KMS-11 (cell line): ENCODE results near the gene AFAP1L2.

Experiments
- H2AFZ ChIP-seq: fragments of 200-600 bp; sonication (generic); 2 replicates; pipeline ENCODE4 v1.6.1; 2016; ENCODE audit warnings: antibody characterized with exemption, mixed run types, low read depth
- H3K27ac ChIP-seq: fragments of 200-600 bp; sonication (generic); 2 replicates; pipeline ENCODE4 v1.6.1; 2016; ENCODE audit warnings: mild to moderate bottlenecking, mixed run types
- H3K27me3 ChIP-seq: fragments of 200-600 bp; sonication (generic); 2 replicates; pipeline ENCODE4 v1.6.1; 2017; ENCODE audit warnings: mild to moderate bottlenecking, low read depth, mixed run types, moderate library complexity; ENCODE audit not compliant: insufficient read depth
- H3K36me3 ChIP-seq: fragments of 200-600 bp; sonication (generic); 2 replicates; pipeline ENCODE4 v1.6.1; 2017; ENCODE audit warnings: mild to moderate bottlenecking, mixed run types; ENCODE audit not compliant: insufficient read depth
- H3K4me1 ChIP-seq: fragments of 200-600 bp; sonication (generic); 2 replicates; pipeline ENCODE4 v1.6.1; 2016; ENCODE audit warnings: mild to moderate bottlenecking, low read depth, mixed run types; ENCODE audit not compliant: poor library complexity, severe bottlenecking
- H3K4me2 ChIP-seq: fragments of 200-600 bp; sonication (generic); 2 replicates; pipeline ENCODE4 v1.7.0; 2016; ENCODE audit warnings: mild to moderate bottlenecking, mixed run types
- H3K4me3 ChIP-seq: fragments of 200-600 bp; sonication (generic); IDR thresholded peaks from 2 replicates; pipeline ENCODE4 v1.6.1; 2017; ENCODE audit warnings: low read depth, low read length, mixed read lengths; ENCODE audit not compliant: insufficient read depth
- H3K79me2 ChIP-seq: fragments of 200-600 bp; sonication (generic); 2 replicates; pipeline ENCODE4 v1.6.1; 2016; ENCODE audit warnings: low read depth, mixed run types; ENCODE audit not compliant: insufficient read depth
- H3K9ac ChIP-seq: fragments of 200-600 bp; sonication (generic); 2 replicates; pipeline ENCODE4 v1.6.1; 2016; ENCODE audit warnings: mild to moderate bottlenecking, mixed run types
- H4K20me1 ChIP-seq: fragments of 200-600 bp; sonication (generic); 2 replicates; pipeline ENCODE4 v1.6.1; 2016; ENCODE audit warnings: mild to moderate bottlenecking, mixed run types; ENCODE audit not compliant: insufficient read depth
- TF ChIP-seq, protein P1 (sequence below): fragments of 200-600 bp; sonication (generic); conservative IDR thresholded peaks from 2 replicates; pipeline ENCODE4 v1.6.1; 2017; ENCODE audit warnings: low read depth, mild to moderate bottlenecking, antibody characterized with exemption, low read length, moderate library complexity, mixed read lengths

Gene AFAP1L2

GRCh38 chr10:114359953-114360345 is 44.4 kb downstream of the AFAP1L2 start:
- H3K27ac ChIP-seq: no peak overlapping the region
- H4K20me1 ChIP-seq: no peaks in the 10 kb centered on the region
- no peaks in the 10 kb centered on the region for H3K4me1 ChIP-seq
- H3K36me3 ChIP-seq: no peaks in the 10 kb centered on the region; the same call in 1 of the 2 replicates
- TF ChIP-seq, protein P1, sequence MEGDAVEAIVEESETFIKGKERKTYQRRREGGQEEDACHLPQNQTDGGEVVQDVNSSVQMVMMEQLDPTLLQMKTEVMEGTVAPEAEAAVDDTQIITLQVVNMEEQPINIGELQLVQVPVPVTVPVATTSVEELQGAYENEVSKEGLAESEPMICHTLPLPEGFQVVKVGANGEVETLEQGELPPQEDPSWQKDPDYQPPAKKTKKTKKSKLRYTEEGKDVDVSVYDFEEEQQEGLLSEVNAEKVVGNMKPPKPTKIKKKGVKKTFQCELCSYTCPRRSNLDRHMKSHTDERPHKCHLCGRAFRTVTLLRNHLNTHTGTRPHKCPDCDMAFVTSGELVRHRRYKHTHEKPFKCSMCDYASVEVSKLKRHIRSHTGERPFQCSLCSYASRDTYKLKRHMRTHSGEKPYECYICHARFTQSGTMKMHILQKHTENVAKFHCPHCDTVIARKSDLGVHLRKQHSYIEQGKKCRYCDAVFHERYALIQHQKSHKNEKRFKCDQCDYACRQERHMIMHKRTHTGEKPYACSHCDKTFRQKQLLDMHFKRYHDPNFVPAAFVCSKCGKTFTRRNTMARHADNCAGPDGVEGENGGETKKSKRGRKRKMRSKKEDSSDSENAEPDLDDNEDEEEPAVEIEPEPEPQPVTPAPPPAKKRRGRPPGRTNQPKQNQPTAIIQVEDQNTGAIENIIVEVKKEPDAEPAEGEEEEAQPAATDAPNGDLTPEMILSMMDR: no peak
- no peak overlapping the region for H2AFZ ChIP-seq
- no peak overlapping the region for H3K9ac ChIP-seq
- no peak overlapping the region for H3K4me3 ChIP-seq
- no peak overlapping the region for H3K4me2 ChIP-seq
- no peaks in the 10 kb centered on the region for H3K79me2 ChIP-seq
- H3K27me3 ChIP-seq: no peaks in the 10 kb centered on the region

GRCh38 chr10:114359041-114359952 is 45.0 kb downstream of the AFAP1L2 start:
- Histone ChIP-seq H4K20me1 (no peaks in the 10 kb centered on the region), H3K79me2 (no peaks in the 10 kb centered on the region), H3K4me2 (no peak overlapping the region), H3K27me3 (no peaks in the 10 kb centered on the region), H3K9ac (no peak overlapping the region), H3K27ac (no peak overlapping the region), H3K4me3 (no peak overlapping the region), H3K4me1 (no peaks in the 10 kb centered on the region), H3K36me3 (no peaks in the 10 kb centered on the region; the same call in 1 of the 2 replicates), H2AFZ (no peak overlapping the region)
- TF ChIP-seq, protein P1: no peak

GRCh38 chr10:114357515-114357996 is 46.7 kb downstream of the AFAP1L2 start:
- H3K4me3 ChIP-seq: no peak overlapping the region
- no peak overlapping the region for H3K9ac ChIP-seq
- H3K36me3 ChIP-seq: no peaks in the 10 kb centered on the region; the same call in 1 of the 2 replicates
- no peaks in the 10 kb centered on the region for H4K20me1 ChIP-seq
- H2AFZ ChIP-seq: no peak overlapping the region
- TF ChIP-seq, protein P1: no peak
- H3K4me1 ChIP-seq: no peaks in the 10 kb centered on the region
- no peak overlapping the region for H3K4me2 ChIP-seq
- no peak overlapping the region for H3K27ac ChIP-seq
- H3K27me3 ChIP-seq: no peaks in the 10 kb centered on the region
- no peaks in the 10 kb centered on the region for H3K79me2 ChIP-seq

DNA sequence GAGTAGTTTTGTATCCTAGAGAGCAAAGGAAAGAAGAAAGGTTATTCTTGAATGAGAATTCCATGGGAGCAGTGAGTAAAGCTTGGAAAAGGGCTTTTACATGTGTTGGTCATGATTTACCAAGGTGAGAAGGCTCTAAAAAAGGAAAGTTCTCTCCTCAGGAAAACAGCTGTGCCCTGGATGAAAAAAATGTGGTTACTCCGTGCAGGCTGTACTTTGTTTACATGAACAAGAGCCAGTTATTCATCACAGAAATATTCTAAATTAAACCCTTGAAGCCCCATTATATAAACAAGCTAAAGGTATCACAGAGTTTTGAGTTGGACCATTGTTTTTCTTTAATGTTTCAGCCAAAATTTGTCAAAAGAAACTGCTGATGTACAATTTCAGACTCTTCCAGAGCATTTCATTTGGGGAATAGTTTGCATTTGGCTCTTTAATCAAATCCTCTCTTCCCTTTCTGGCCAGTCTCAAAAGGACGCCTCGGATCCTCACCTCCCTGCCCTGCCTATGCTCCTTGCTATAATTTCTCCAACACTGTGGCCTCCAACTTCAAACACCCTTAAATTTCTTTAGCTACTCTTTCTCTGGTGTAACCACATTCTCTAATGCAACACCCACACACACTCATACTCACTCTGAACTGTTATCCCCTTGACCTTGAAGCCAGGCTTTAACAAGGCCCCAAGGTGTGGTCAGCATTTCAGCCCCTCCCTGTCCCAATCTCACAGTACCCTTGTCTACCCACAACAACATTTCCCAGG is 47.4 kb downstream of the AFAP1L2 start:
- H4K20me1 ChIP-seq: no peaks in the 10 kb centered on the region
- H3K79me2 ChIP-seq: no peaks in the 10 kb centered on the region
- no peak overlapping the region for H3K27ac ChIP-seq
- no peak overlapping the region for H3K4me3 ChIP-seq
- TF ChIP-seq, protein P1: no peak
- H3K27me3 ChIP-seq: no peaks in the 10 kb centered on the region
- no peaks in the 10 kb centered on the region for H3K4me1 ChIP-seq
- H3K36me3 ChIP-seq: no peaks in the 10 kb centered on the region; the same call in 1 of the 2 replicates
- no peak overlapping the region for H3K4me2 ChIP-seq
- no peak overlapping the region for H3K9ac ChIP-seq
- no peak overlapping the region for H2AFZ ChIP-seq
